Adrenal gland (tissue), 5 donors: ENCODE results near the gene GTF3C5.

Source experiments
- POLR2A ChIP-seq, 2 donors: fragments of 450-650 bp; IDR thresholded peaks; one replicate each; pipeline ENCODE4 v1.6.1; 2017; ENCODE audit warnings: antibody characterized with exemption in 2 of 2, mild to moderate bottlenecking in 2 of 2, moderate library complexity in 1 of 2
- TF ChIP-seq, protein P1 (sequence below), 6 experiments: fragments of 450-650 bp in 4 of 6; fragments of 200-600 bp in 2 of 6; sonication (generic) in 1 of 6; IDR thresholded peaks; 1 replicate in 5 of 6; 2 replicates in 1 of 6; pipeline versions ENCODE4 v1.5.1 to v1.8.0; 2016 to 2021; ENCODE audit warnings: antibody characterized with exemption in 6 of 6, mild to moderate bottlenecking in 2 of 6, moderate library complexity in 1 of 6
- donor health status: DM: no; HTN: no; CAD: no.

DNA sequence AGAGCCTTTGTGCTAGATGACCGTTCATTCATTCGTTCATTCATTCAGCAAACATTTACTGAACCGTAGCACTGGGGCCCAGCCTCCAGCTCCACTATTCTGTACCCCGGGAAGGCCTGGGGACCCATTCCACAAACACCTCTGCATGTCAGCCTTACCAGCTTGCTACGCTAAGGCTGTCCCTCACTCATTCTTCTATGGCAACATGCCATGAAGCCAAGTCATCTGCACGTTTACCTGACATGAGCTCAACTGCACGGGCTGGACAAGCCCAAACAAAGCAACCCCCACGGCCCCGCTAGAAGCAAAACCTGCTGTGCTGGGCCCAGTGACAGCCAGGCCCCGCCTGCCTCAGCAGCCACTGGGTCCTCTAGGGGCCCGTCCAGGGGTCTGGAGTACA is 37.0 kb downstream of the GTF3C5 start:
- TF ChIP-seq, protein P1, sequence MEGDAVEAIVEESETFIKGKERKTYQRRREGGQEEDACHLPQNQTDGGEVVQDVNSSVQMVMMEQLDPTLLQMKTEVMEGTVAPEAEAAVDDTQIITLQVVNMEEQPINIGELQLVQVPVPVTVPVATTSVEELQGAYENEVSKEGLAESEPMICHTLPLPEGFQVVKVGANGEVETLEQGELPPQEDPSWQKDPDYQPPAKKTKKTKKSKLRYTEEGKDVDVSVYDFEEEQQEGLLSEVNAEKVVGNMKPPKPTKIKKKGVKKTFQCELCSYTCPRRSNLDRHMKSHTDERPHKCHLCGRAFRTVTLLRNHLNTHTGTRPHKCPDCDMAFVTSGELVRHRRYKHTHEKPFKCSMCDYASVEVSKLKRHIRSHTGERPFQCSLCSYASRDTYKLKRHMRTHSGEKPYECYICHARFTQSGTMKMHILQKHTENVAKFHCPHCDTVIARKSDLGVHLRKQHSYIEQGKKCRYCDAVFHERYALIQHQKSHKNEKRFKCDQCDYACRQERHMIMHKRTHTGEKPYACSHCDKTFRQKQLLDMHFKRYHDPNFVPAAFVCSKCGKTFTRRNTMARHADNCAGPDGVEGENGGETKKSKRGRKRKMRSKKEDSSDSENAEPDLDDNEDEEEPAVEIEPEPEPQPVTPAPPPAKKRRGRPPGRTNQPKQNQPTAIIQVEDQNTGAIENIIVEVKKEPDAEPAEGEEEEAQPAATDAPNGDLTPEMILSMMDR (IDR thresholded peaks at IDR 0.05) = no peak
- no peak for TF ChIP-seq POLR2A (IDR thresholded peaks at IDR 0.05)
